HCT116 (cell line): ENCODE data around the gene GATA3. TPM values are rescaled to one million over a fixed set of nuclear protein-coding genes. Genes with fewer than 3 reads are reported as not detected.

Experiments
- ATAC-seq: fragments of 200-7000 bp; cut with Tn5 transposase; 2 replicates; pipeline ENCODE4 v1.9.1; 2020; ENCODE audit warnings: mild to moderate bottlenecking, moderate library complexity
- BruUV-seq: library from RNA; stranded (reverse); fragments of 400-500 nt; replicated peaks from 2 replicates; lab custom pipeline; 2021; lab: Mats Ljungman, UMichigan
- CTCF ChIA-PET: fragments of 300-600 bp; sonication (Branson Sonifier 250); formaldehyde crosslinking; loops from one replicate; lab custom pipeline; 2021; ENCODE audit warnings: antibody characterized with exemption; lab: Charles Lee
- POLR2A ChIA-PET: fragments of 300-600, 350-600 bp; sonication (Branson Sonifier 250); formaldehyde crosslinking; loops from one replicate; lab custom pipeline; 2021; ENCODE audit warnings: antibody characterized with exemption; lab: Charles Lee
- RAD21 ChIA-PET, 2 experiments: fragments of 300-600 bp; sonication (Branson Sonifier 250); formaldehyde crosslinking; loops; one replicate each; lab custom pipeline; 2023; ENCODE audit warnings: low total read pairs in 2 of 2; ENCODE audit not compliant: uncharacterized antibody in 2 of 2, unreplicated experiment in 2 of 2, low non-redundant PET in 1 of 2; lab: Charles Lee
- DNase-seq: peaks from one replicate; pipeline ENCODE4 v3.0.0-alpha.2; 2010; ENCODE audit warnings: low read depth, low spot score
- H2AFZ ChIP-seq: fragments of 200-600 bp; shearing (Covaris generic), sonication (generic); 2 replicates; pipeline ENCODE4 v1.6.1; 2017; ENCODE audit warnings: low read depth, mixed run types, mixed read lengths, antibody characterized with exemption, low read length; ENCODE audit not compliant: poor library complexity, severe bottlenecking
- H3K27ac ChIP-seq: 2 replicates; pipeline ENCODE4 v1.5.1; 2012; ENCODE audit warnings: low read depth, low read length
- H3K27me3 ChIP-seq: fragments of 200-600 bp; sonication (generic); 2 replicates; pipeline ENCODE4 v1.6.1; 2016; ENCODE audit warnings: mixed run types, low read length, mixed read lengths; ENCODE audit not compliant: insufficient read depth
- H3K36me3 ChIP-seq, 2 experiments: fragments of 200-500 bp in 1 of 2; fragments of 200-600 bp in 1 of 2; sonication (Bioruptor generic) in 1 of 2; sonication (generic) in 1 of 2; 2 replicates each; pipeline versions ENCODE4 v1.5.1 to v1.6.1; 2014 to 2016; ENCODE audit warnings: low read length in 2 of 2, inconsistent platforms in 1 of 2, mixed read lengths in 1 of 2, mixed run types in 1 of 2; ENCODE audit not compliant: insufficient read depth in 2 of 2, control insufficient read depth in 1 of 2
- H3K4me1 ChIP-seq, 2 experiments: fragments of 200-600 bp in 1 of 2; sonication (generic) in 1 of 2; 2 replicates each; pipeline versions ENCODE4 v1.5.1 to v1.6.1; 2012 to 2017; ENCODE audit warnings: low read length in 2 of 2, inconsistent platforms in 1 of 2, mild to moderate bottlenecking in 1 of 2, mixed read lengths in 1 of 2, mixed run types in 1 of 2, moderate library complexity in 1 of 2; ENCODE audit not compliant: insufficient read depth in 2 of 2, control insufficient read depth in 1 of 2
- H3K4me2 ChIP-seq: fragments of 200-600 bp; sonication (generic); 2 replicates; pipeline ENCODE4 v1.6.1; 2017; ENCODE audit warnings: mixed run types, low read length, mixed read lengths
- H3K4me3 ChIP-seq, 2 experiments: fragments of 200-600 bp in 1 of 2; sonication (generic) in 1 of 2; replicated peaks in 1 of 2; 2 replicates each; pipeline ENCODE4 v1.5.1; 2011 to 2016; ENCODE audit warnings: low read length in 2 of 2, control low read depth in 1 of 2, low read depth in 1 of 2, mild to moderate bottlenecking in 1 of 2, mixed read lengths in 1 of 2, mixed run types in 1 of 2
- H3K79me2 ChIP-seq: fragments of 200-600 bp; sonication (generic); 2 replicates; pipeline ENCODE4 v1.6.1; 2017; ENCODE audit warnings: mild to moderate bottlenecking, mixed run types, low read length, moderate library complexity, mixed read lengths; ENCODE audit not compliant: insufficient read depth
- H3K9ac ChIP-seq: fragments of 200-600 bp; sonication (generic); 2 replicates; pipeline ENCODE4 v1.6.1; 2016; ENCODE audit warnings: low read length, mixed read lengths
- H3K9me2 ChIP-seq: fragments of 200-600 bp; sonication (generic), shearing (Covaris generic); 2 replicates; pipeline ENCODE4 v1.6.1; 2017; ENCODE audit warnings: mixed run types, mild to moderate bottlenecking, moderate library complexity; ENCODE audit not compliant: insufficient read depth
- H3K9me3 ChIP-seq, 2 experiments: fragments of 200-500 bp in 1 of 2; fragments of 200-600 bp in 1 of 2; sonication (Bioruptor generic) in 1 of 2; sonication (generic) in 1 of 2; 2 replicates each; pipeline ENCODE4 v1.6.1; 2014 to 2017; ENCODE audit warnings: low read length in 2 of 2, mixed read lengths in 2 of 2, inconsistent platforms in 1 of 2, low read depth in 1 of 2, mild to moderate bottlenecking in 1 of 2, mixed run types in 1 of 2, moderate library complexity in 1 of 2; ENCODE audit not compliant: control insufficient read depth in 1 of 2, insufficient read depth in 1 of 2
- H4K20me1 ChIP-seq: fragments of 200-600 bp; sonication (generic), shearing (Covaris generic); 2 replicates; pipeline ENCODE4 v1.6.1; 2017; ENCODE audit warnings: mixed run types, mild to moderate bottlenecking, moderate library complexity; ENCODE audit not compliant: insufficient read depth
- CEBPB ChIP-seq: IDR thresholded peaks from 2 replicates; pipeline ENCODE4 v1.6.1; 2012; ENCODE audit warnings: low read depth
- CTCF ChIP-seq, 3 experiments: fragments of 200-600 bp in 1 of 3; sonication (generic) in 1 of 3; IDR thresholded peaks in 2 of 3; conservative IDR thresholded peaks in 1 of 3; 2 replicates each; pipeline ENCODE4 v1.5.1; 2012 to 2017; ENCODE audit warnings: low read depth in 2 of 3, low read length in 2 of 3, antibody characterized with exemption in 1 of 3, borderline replicate concordance in 1 of 3, control low read depth in 1 of 3, mild to moderate bottlenecking in 1 of 3, mixed read lengths in 1 of 3, mixed run types in 1 of 3, moderate library complexity in 1 of 3; ENCODE audit not compliant: insufficient read depth in 1 of 3
- EGR1 ChIP-seq: IDR thresholded peaks from 2 replicates; pipeline ENCODE4 v1.6.1; 2012; ENCODE audit warnings: low read depth
- ELF1 ChIP-seq: IDR thresholded peaks from 2 replicates; pipeline ENCODE4 v1.6.1; 2012; ENCODE audit warnings: low read depth, borderline replicate concordance
- EZH2 ChIP-seq: fragments of 200-600 bp; sonication (generic); IDR thresholded peaks from 2 replicates; pipeline ENCODE4 v1.6.1; 2017; ENCODE audit warnings: antibody characterized with exemption, mixed run types
- EZH2phosphoT487 ChIP-seq: fragments of 200-600 bp; IDR thresholded peaks from 2 replicates; pipeline ENCODE4 v1.6.1; 2018; ENCODE audit warnings: antibody characterized with exemption, borderline replicate concordance
- JUND ChIP-seq: IDR thresholded peaks from 2 replicates; pipeline ENCODE4 v1.6.1; 2012
- MAX ChIP-seq: IDR thresholded peaks from 2 replicates; pipeline ENCODE4 v1.6.1; 2012
- POLR2A ChIP-seq: IDR thresholded peaks from 2 replicates; pipeline ENCODE4 v1.7.0; 2011; ENCODE audit warnings: borderline replicate concordance; ENCODE audit not compliant: insufficient read depth, insufficient read length; ENCODE audit errors: extremely low read depth
- POLR2AphosphoS5 ChIP-seq: IDR thresholded peaks from 2 replicates; pipeline ENCODE4 v1.6.1; 2011; ENCODE audit warnings: mild to moderate bottlenecking, low read depth, low read length, moderate library complexity
- SIN3A ChIP-seq: IDR thresholded peaks from 2 replicates; pipeline ENCODE4 v1.6.1; 2012; ENCODE audit warnings: low read depth
- YY1 ChIP-seq: IDR thresholded peaks from 2 replicates; pipeline ENCODE4 v1.6.1; 2011; ENCODE audit warnings: low read length, low read depth, moderate library complexity, mild to moderate bottlenecking; ENCODE audit not compliant: insufficient replicate concordance; ENCODE audit errors: extremely low read depth
- ZFX ChIP-seq: fragments of 450-650 bp; IDR thresholded peaks from 2 replicates; pipeline ENCODE4 v1.6.1; 2017
- intact Hi-C: fragments of 100-400 bp; cut with micrococcal nuclease; formaldehyde crosslinking; loops from 2 replicates; pipeline ENCODE4 v1.10.0; 2022
- total RNA-seq: library from RNA; stranded (reverse); gene quantifications from one replicate; pipeline ENCODE4 v1.2.1, GENCODE V29; 2021; ENCODE audit not compliant: unreplicated experiment

The GATA3 gene
- total RNA-seq, 1 experiment from 2014 or later, result 2.7 TPM

- RAD21 ChIA-PET, result no interaction called here
- DNase-seq (no peak), ATAC-seq (no peak)
- Histone ChIP-seq H3K79me2 (no peaks in the 10 kb centered on the region), H3K4me2 (no peak overlapping the region), H3K9me3 (no peaks in the 10 kb centered on the region), H3K27ac (no peak overlapping the region), H3K4me3 (no peak overlapping the region), H3K4me1 (no peaks in the 10 kb centered on the region), H3K36me3 (no peaks in the 10 kb centered on the region), H3K27me3 (peaks cover 23% of the 10 kb centered on the region), H2AFZ (no peak overlapping the region), H3K9me2 (no peaks in the 10 kb centered on the region), H4K20me1 (no peaks in the 10 kb centered on the region), H3K9ac (no peak overlapping the region)
- POLR2A ChIA-PET, result no interaction called here
- intact Hi-C loops, result no loop called here
- BruUV-seq, result no TSS peak
- TF ChIP-seq ZFX (no peak), EGR1 (no peak), POLR2A (no peak), EZH2 (no peak), EZH2phosphoT487 (no peak), ELF1 (no peak), MAX (no peak), SIN3A (no peak), POLR2AphosphoS5 (no peak), CTCF (IDR thresholded peaks at IDR 0.05 in 2 of 3, conservative IDR thresholded peaks at IDR 0.05 in 1 of 3; ENCODE audit: borderline replicate concordance in 1 of 3, insufficient read depth in 1 of 3, low read depth in 2 of 3, low read length in 2 of 3) (no peak), JUND (no peak), CEBPB (no peak), YY1 (no peak)
- CTCF ChIA-PET, result no interaction called here
Measured at GRCh38 chr10:8035006-8035640, 19.4 kb upstream of the GATA3 start.
